GM23338 (cell line): ENCODE data around the gene UBAP2. TPM values are rescaled to one million over a fixed set of nuclear protein-coding genes. Genes with fewer than 3 reads are reported as not detected.

ENCODE experiments used
- ATAC-seq: fragments of 200-7000 bp; cut with Tn5 transposase; 3 replicates; pipeline ENCODE4 v1.9.1; 2020
- DNase-seq: peaks from one replicate; pipeline ENCODE4 v3.0.0-alpha.2; 2015; ENCODE audit warnings: low spot score
- H2AFZ ChIP-seq: fragments of 200-600 bp; sonication (generic); 2 replicates; pipeline ENCODE4 v1.8.0; 2016; ENCODE audit warnings: antibody characterized with exemption, mild to moderate bottlenecking, moderate library complexity
- H3F3A ChIP-seq: fragments of 200-600 bp; sonication (generic); replicated peaks from 2 replicates; pipeline ENCODE4 v1.8.0; 2017; ENCODE audit warnings: antibody characterized with exemption, mixed run types, low read depth
- H3K27ac ChIP-seq: fragments of 200-600 bp; sonication (generic); 2 replicates; pipeline ENCODE4 v1.6.1; 2016; ENCODE audit warnings: low read depth
- H3K27me3 ChIP-seq: fragments of 200-600 bp; sonication (generic); 2 replicates; pipeline ENCODE4 v1.8.0; 2016; ENCODE audit warnings: mild to moderate bottlenecking, mixed run types, moderate library complexity; ENCODE audit not compliant: insufficient read depth
- H3K36me3 ChIP-seq: fragments of 200-600 bp; sonication (generic); 2 replicates; pipeline ENCODE4 v1.8.0; 2016; ENCODE audit warnings: mild to moderate bottlenecking; ENCODE audit not compliant: insufficient read depth
- H3K4me1 ChIP-seq: fragments of 200-600 bp; sonication (generic); 2 replicates; pipeline ENCODE4 v1.8.0; 2016; ENCODE audit warnings: mild to moderate bottlenecking, moderate library complexity; ENCODE audit not compliant: insufficient read depth
- H3K4me2 ChIP-seq: fragments of 200-600 bp; sonication (generic); 2 replicates; pipeline ENCODE4 v1.7.1; 2017; ENCODE audit warnings: mixed run types
- H3K4me3 ChIP-seq: fragments of 200-600 bp; sonication (generic); 2 replicates; pipeline ENCODE4 v1.6.1; 2016; ENCODE audit warnings: mixed run types
- H3K79me2 ChIP-seq: fragments of 200-600 bp; sonication (generic); replicated peaks from 2 replicates; pipeline ENCODE4 v1.8.0; 2017; ENCODE audit warnings: mild to moderate bottlenecking; ENCODE audit not compliant: insufficient read depth
- H3K9me2 ChIP-seq: fragments of 200-600 bp; sonication (generic); 2 replicates; pipeline ENCODE4 v1.8.0; 2017; ENCODE audit not compliant: insufficient read depth
- H4K20me1 ChIP-seq: fragments of 200-600 bp; sonication (generic); replicated peaks from 2 replicates; pipeline ENCODE4 v1.8.0; 2017; ENCODE audit warnings: mild to moderate bottlenecking; ENCODE audit not compliant: insufficient read depth
- H3K27ac Mint-ChIP-seq: 2 replicates; pipeline ENCODE4 v1.8.0; 2020; ENCODE audit warnings: inconsistent platforms, mild to moderate bottlenecking, moderate library complexity, mixed read lengths
- H3K27me3 Mint-ChIP-seq: 3 replicates; pipeline ENCODE4 v1.8.0; 2022; ENCODE audit warnings: low read depth, mild to moderate bottlenecking, moderate library complexity, mixed read lengths, inconsistent platforms; ENCODE audit not compliant: insufficient read depth, poor library complexity
- H3K36me3 Mint-ChIP-seq: 3 replicates; pipeline ENCODE4 v1.8.0; 2021; ENCODE audit warnings: low read depth, mild to moderate bottlenecking, inconsistent platforms, moderate library complexity, mixed read lengths
- H3K4me1 Mint-ChIP-seq: 3 replicates; pipeline ENCODE4 v1.8.0; 2020; ENCODE audit warnings: mild to moderate bottlenecking, inconsistent platforms, mixed read lengths
- H3K4me3 Mint-ChIP-seq: 3 replicates; pipeline ENCODE4 v1.8.0; 2021; ENCODE audit warnings: moderate library complexity, mild to moderate bottlenecking, inconsistent platforms, mixed read lengths
- H3K9me3 Mint-ChIP-seq: 3 replicates; pipeline ENCODE4 v1.8.0; 2020; ENCODE audit warnings: moderate library complexity, mild to moderate bottlenecking, inconsistent platforms, mixed read lengths
- CREB1 ChIP-seq: fragments of 250-450 bp; sonication (Bioruptor Pico); IDR thresholded peaks from 2 replicates; pipeline ENCODE4 v1.5.0; 2020; ENCODE audit warnings: low read depth, mild to moderate bottlenecking, moderate library complexity
- CTCF ChIP-seq, 2 experiments: fragments of 200-600 bp in 1 of 2; sonication (generic) in 1 of 2; conservative IDR thresholded peaks; 2 replicates each; pipeline versions ENCODE4 v1.5.1 to v1.6.1; 2016 to 2017; ENCODE audit warnings: antibody characterized with exemption in 2 of 2, low read depth in 2 of 2, mild to moderate bottlenecking in 2 of 2, moderate library complexity in 1 of 2
- ETS1 ChIP-seq: IDR thresholded peaks from 2 replicates; pipeline ENCODE4 v1.6.1; 2016; ENCODE audit warnings: antibody characterized with exemption
- EZH2 ChIP-seq: fragments of 200-600 bp; sonication (generic); IDR thresholded peaks from one replicate; pipeline ENCODE4 v1.8.0; 2017; ENCODE audit warnings: antibody characterized with exemption, mild to moderate bottlenecking, low read depth; ENCODE audit not compliant: unreplicated experiment
- EZH2phosphoT487 ChIP-seq: fragments of 200-600 bp; sonication (generic); IDR thresholded peaks from one replicate; pipeline ENCODE4 v1.8.1; 2018; ENCODE audit warnings: antibody characterized with exemption; ENCODE audit not compliant: unreplicated experiment
- JUNB ChIP-seq: IDR thresholded peaks from one replicate; pipeline ENCODE4 v1.6.1; 2016; ENCODE audit warnings: antibody characterized with exemption; ENCODE audit not compliant: unreplicated experiment
- NANOG ChIP-seq: IDR thresholded peaks from 2 replicates; pipeline ENCODE4 v1.6.1; 2016; ENCODE audit warnings: antibody characterized with exemption, borderline replicate concordance
- POLR2AphosphoS5 ChIP-seq: IDR thresholded peaks from 2 replicates; pipeline ENCODE4 v1.6.1; 2016; ENCODE audit warnings: antibody characterized with exemption, low read depth
- REST ChIP-seq: IDR thresholded peaks from one replicate; pipeline ENCODE4 v1.6.1; 2018; ENCODE audit warnings: antibody characterized with exemption; ENCODE audit not compliant: unreplicated experiment
- STAT1 ChIP-seq: IDR thresholded peaks from one replicate; pipeline ENCODE4 v1.6.1; 2016; ENCODE audit warnings: antibody characterized with exemption; ENCODE audit not compliant: unreplicated experiment
- ZNF114 ChIP-seq: fragments of 250-450 bp; sonication (Bioruptor Pico); IDR thresholded peaks from 2 replicates; pipeline ENCODE4 v1.5.0; 2020; ENCODE audit warnings: mild to moderate bottlenecking, moderate library complexity
- ZNF331 ChIP-seq: fragments of 250-450 bp; sonication (Bioruptor Pico); IDR thresholded peaks from 2 replicates; pipeline ENCODE4 v1.5.0; 2020; ENCODE audit warnings: low read depth, mild to moderate bottlenecking, moderate library complexity
- ZNF462 ChIP-seq: fragments of 250-450 bp; sonication (Bioruptor Pico); IDR thresholded peaks from 2 replicates; pipeline ENCODE4 v1.5.0; 2020; ENCODE audit warnings: mild to moderate bottlenecking, moderate library complexity
- polyA plus RNA-seq: library from polyadenylated mRNA; unstranded; fragments of >200 nt; fragmentation: Nextera tagmentation; extraction: Ambion mirVana; gene quantifications from 2 replicates; pipeline ENCODE4 v1.2.1, GENCODE V29; 2016
- total RNA-seq: library from RNA; depleted of rRNA; stranded (reverse); fragments of >200 nt; shearing (Covaris generic); gene quantifications from 2 replicates; pipeline ENCODE4 v1.2.3, GENCODE V29; 2014

The UBAP2 gene
- total and polyA plus RNA-seq, 2 experiments from 2014 or later: 47.4 to 56.4 TPM

GRCh38 chr9:34037626-34038025 is 11.1 kb downstream of the UBAP2 start:
- no peak overlapping the region for H3K4me3 ChIP-seq
- no peaks in the 10 kb centered on the region for H3K9me2 ChIP-seq
- TF ChIP-seq EZH2phosphoT487 (no peak), NANOG (no peak), CREB1 (no peak), ZNF462 (CRISPR knock-in tag) (no peak), CTCF (conservative IDR thresholded peaks at IDR 0.05; ENCODE audit: low read depth in 2 of 2) (no peak), POLR2AphosphoS5 (no peak), ETS1 (no peak), ZNF331 (CRISPR knock-in tag) (no peak), REST (no peak), JUNB (no peak), STAT1 (no peak), EZH2 (no peak), ZNF114 (CRISPR knock-in tag) (no peak)
- no peak overlapping the region for H3K4me2 ChIP-seq
- DNase-seq: no peak
- no peak for ATAC-seq
- Mint-ChIP-seq H3K4me1 (no peaks in the 10 kb centered on the region; the same call in 2 of the 3 replicates), H3K27ac (no peak overlapping the region), H3K27me3 (peaks cover 6% of the 10 kb centered on the region), H3K4me3 (no peak overlapping the region), H3K9me3 (peaks cover 12% of the 10 kb centered on the region; the same call in 2 of the 3 replicates), H3K36me3 (peaks cover 68% of the 10 kb centered on the region)
- H3K79me2 ChIP-seq: peaks cover 91% of the 10 kb centered on the region
- H3K36me3 ChIP-seq: peaks cover 11% of the 10 kb centered on the region
- H3K27ac ChIP-seq: no peak overlapping the region
- no peak overlapping the region for H2AFZ ChIP-seq
- H3K4me1 ChIP-seq: no peaks in the 10 kb centered on the region
- no peaks in the 10 kb centered on the region for H3K27me3 ChIP-seq
- H3F3A ChIP-seq: no peaks in the 10 kb centered on the region
- peaks cover 35% of the 10 kb centered on the region for H4K20me1 ChIP-seq
